Stimulated activated CD8-positive, alpha-beta memory T cell treated with anti-CD3 and anti-CD28 coated beads, Interleukin-7, amount 100 ng/mL, for 1 hour (primary cell): ENCODE data around the gene CEP126.

Experiments used
- DNase-seq, 2 donors: peaks; one replicate each; pipeline ENCODE4 v3.0.0-alpha.2; 2020; ENCODE audit warnings: low read depth in 2 of 2

The CEP126 gene

GRCh38 chr11:101914738-101915426 is at the start of gene CEP126:
TSS of gene CEP126 (plus strand) at chr11:101915010. CDS start at chr11:101915285, 275 bp downstream.
- peak; percentile 92 to 93 for DNase-seq

GRCh38 chr11:101866619-101867491 is 48.0 kb upstream of the CEP126 start:
- no peak for DNase-seq

- DNase-seq = no peak
These were observed 46.9 kb upstream of the CEP126 start for GRCh38 chr11:101867951-101868350.

GRCh38 chr11:101870510-101870909 is 44.3 kb upstream of the CEP126 start:
- no peak for DNase-seq

- DNase-seq = no peak
These were observed 42.5 kb upstream of the CEP126 start for GRCh38 chr11:101872171-101872882.

GRCh38 chr11:101880222-101880621 is 34.6 kb upstream of the CEP126 start:
- no peak for DNase-seq

- no peak for DNase-seq
These were observed 33.2 kb upstream of the CEP126 start for GRCh38 chr11:101881586-101881985.

- DNase-seq = no peak
These were observed 29.2 kb upstream of the CEP126 start for GRCh38 chr11:101885631-101886030.

GRCh38 chr11:101889767-101890166 is 25.0 kb upstream of the CEP126 start:
- DNase-seq = no peak

GRCh38 chr11:101894505-101894904 is 20.3 kb upstream of the CEP126 start:
- no peak for DNase-seq

- no peak for DNase-seq
These were observed 7.0 kb upstream of the CEP126 start for GRCh38 chr11:101907815-101908214.

GRCh38 chr11:101909087-101909486 is 5.7 kb upstream of the CEP126 start:
- no peak for DNase-seq

- DNase-seq = no peak
These were observed 2.0 kb upstream of the CEP126 start for GRCh38 chr11:101912823-101913284.

- no peak for DNase-seq
These were observed 1.2 kb upstream of the CEP126 start for GRCh38 chr11:101913656-101914055.

GRCh38 chr11:101914341-101914737 is 471 bp upstream of the CEP126 start:
- DNase-seq = no peak

GRCh38 chr11:101915791-101916291 is 1.0 kb downstream of the CEP126 start:
- DNase-seq = no peak

- no peak for DNase-seq
These were observed 1.6 kb downstream of the CEP126 start, which contains the start of gene ANGPTL5 for GRCh38 chr11:101916422-101916821. TSS of gene ANGPTL5 (minus strand) at chr11:101916522. CDS start at chr11:101907909, 8,613 bp downstream.

- DNase-seq = no peak
These were observed 2.4 kb downstream of the CEP126 start for GRCh38 chr11:101917226-101917625.

- no peak for DNase-seq
These were observed 6.2 kb downstream of the CEP126 start for GRCh38 chr11:101920992-101921391.

GRCh38 chr11:101923554-101923953 is 8.7 kb downstream of the CEP126 start:
- DNase-seq = no peak

- DNase-seq = no peak
These were observed 14.6 kb downstream of the CEP126 start for GRCh38 chr11:101929294-101929915.
